KG1 (cell line): Measurements from ENCODE around the gene POC1A.

Source experiments
- DNase-seq: peaks from one replicate; lab custom pipeline; 2025; lab: John Stamatoyannopoulos, UW

The POC1A gene

DNA sequence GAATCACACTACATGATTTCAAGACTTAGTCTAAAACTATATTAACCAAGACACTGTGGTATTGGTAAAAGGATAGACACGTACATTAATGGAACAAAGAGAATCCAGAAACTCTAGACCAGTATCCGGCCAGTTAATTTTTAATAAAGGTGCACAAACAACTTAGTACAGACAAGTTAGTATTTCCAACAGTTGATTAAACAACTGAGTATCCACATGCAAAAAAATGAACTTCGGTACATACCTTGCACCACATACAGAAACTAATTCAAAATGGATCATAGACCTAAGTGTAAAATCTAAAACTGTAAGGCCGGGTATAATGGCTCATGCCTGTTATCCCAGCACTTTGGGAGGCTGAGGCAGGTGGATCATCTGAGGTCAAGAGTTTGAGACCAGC is 51.3 kb downstream of the POC1A start:
- no peak for DNase-seq

DNA sequence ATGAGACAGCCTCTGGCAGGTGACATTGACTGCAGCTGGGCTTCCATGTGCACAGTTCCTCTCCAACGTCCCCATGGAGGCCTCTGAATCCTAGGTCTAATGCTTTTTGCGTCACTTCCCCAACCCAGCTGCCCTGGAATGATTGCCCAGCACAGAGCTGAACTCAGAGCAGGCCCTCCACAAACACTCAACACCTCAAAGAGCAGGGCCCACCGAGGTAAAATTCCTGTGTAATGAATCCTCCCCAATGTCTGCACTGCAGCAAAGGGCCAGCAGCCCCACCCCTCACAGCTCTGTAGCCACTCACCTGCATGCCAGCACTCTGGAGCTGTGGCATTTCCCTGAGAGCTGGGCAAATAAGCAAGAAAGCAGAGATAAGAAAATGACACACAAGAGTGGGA is 55.2 kb downstream of the POC1A start:
- no peak for DNase-seq

DNA sequence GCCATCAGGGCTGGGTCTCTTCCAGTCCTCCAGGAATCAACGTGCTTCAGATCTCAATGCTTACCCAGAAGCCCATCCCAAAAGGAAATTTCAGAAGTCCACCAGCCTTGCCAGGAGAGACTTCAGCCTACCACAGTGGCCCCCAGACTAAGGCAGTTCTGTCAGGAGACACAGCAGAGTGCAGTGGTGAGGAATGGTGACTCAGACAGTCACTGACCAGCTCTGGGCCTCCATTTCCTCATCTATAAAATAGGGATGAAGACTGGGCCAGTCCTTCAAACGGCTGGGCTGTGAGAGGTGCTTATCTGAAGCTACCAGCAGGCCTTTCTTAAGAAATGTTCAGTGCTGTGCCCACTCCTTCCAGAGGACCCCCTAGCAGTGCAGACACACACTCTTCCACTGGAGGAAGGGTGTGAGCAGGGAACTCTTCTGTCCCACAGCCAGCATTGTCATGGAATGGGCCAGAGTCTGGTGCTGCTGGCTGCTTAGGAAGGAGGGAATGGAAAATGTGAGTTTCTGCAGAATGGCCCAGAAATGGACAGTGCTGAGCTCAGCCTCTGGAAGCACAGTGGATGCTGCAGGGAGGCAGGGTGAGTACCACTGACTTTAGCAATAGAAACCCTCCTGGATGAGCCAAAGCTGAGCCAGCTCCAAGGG is 56.2 kb downstream of the POC1A start:
- DNase-seq: no peak

DNA sequence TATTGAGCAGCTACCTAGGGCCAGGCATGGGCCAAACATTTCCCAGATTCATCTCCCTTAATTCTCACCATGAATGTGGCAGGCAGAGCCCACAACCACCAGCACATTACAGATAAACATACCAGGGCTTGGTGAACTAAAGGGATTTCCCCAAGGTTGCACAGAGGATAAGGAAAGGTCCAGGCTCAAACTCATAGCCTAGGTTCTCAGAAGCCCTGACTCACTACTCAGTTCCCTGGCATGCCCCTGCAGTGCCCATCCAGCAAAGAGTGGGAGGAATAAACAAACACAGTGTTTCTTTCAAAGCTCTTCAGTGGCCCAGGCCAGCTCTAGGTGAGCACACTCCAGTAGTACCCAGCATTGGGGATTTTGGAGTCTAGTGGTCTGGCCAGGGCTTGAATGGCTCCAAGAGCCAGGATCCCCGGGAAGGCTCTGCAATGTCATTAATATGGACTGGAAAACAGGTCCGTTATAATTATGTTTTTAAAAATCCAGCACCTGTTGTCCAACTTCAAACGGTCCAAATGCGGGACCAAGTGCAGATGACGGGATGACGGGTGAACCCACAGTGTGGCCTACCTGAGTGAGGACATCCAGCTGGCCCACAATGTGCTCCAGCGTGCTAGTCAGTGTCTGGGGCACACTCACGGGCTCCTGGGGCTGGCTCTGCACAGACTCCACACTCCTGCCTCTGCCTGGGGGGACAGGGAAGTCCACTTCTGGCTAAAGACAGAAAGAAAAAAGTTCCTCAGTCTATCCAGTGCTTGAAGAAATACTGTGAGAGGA is 58.0 kb downstream of the POC1A start:
- DNase-seq: no peak

DNA sequence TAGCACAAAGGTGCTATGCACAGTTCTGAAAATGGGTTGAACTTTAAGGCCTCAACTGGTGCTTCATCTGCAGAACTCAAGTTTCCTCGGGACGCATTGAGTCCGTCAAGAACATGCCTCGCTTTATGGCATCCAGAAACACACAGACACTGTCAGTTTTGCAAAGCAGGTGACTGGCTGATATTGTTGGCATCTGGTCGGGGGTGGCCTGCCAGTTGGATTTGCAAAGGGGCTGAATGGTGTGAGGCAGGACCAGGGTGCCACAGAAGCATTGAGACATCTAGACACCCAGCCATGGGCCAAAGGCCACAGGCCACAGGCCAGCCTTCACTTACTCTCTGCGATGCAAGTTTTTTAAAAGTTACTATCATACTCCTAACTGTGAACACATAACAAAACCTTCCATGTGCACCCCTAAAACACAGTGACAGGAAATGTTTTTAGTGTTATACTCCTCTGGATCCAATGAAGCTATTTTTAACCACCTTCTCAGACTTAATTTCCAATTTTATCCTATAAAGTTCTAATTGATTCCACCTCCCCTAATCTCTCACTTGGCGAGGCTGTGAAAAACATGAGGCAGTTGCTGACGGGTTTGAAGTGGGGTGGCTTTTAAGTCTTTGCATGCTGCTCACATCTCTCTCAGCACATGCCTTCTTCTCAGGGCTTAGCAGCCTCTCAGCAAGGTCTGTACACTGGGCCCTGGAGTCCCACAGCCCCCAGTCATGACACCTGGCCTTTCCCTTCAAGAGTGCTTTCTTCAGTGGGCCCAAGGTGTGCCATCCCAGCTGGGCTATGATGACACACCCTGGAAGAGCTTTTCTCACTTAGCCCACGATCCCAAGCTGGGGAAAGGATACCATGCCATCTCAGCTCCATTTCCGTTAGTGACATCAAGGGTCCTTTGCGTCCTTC is 59.4 kb downstream of the POC1A start:
- no peak for DNase-seq

DNA sequence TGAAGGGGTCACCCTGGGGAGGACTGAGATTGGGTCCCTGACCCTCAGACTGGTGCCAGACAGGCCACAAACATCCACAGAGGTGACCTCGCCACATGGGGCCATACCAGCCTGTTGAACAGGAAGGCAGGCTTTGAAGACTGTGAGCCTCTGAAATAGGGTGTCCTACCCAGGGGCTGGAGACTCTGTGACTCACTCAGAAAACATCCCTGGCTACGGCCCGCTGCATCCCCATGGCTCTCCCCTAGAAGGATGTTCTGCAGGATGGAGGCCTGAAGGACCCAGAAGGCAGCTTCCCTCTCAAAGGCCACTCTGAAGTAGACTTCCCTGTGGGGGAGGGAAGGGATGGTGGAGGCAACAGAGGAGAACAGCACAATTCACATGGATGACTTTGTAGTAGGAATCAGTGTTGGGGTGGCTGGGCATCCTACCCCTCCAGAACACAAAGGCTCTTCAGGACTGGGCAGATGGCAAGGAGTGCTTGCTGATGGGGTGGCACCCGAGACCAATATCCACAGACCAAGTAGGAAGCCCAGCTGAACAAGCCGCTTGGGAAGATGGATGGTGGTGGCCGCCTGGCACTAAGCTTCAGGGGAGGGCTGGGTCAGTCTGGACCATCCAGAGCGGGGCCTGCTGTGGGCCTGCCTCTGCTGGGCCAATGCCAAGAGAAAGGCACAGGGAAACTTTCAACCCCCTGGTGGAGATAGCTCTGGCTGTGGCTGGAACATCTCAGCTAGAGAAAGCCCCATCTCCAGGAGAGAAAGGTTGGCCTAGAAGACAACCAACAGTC is 60.3 kb downstream of the POC1A start:
- no peak for DNase-seq

DNA sequence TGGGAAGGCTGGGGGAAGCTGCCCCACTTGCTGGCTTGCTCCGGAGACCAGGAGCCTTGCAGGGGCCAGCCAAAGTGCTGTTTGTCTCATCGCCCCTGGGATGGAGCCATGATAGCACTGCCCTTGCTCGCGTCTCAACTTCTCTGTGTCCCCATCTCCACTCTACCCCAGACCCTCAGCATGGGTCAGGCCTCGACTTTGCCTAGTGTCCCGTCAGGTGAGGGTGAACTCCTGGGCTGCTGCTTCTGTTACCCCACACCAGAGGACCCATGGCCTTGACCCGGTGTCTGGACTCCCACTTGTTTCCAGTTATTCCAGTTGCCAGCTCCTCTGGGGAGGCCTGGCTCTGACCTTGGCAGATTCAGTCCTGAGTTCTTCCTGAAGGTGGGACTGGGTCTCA is 61.3 kb downstream of the POC1A start:
- no peak for DNase-seq

DNA sequence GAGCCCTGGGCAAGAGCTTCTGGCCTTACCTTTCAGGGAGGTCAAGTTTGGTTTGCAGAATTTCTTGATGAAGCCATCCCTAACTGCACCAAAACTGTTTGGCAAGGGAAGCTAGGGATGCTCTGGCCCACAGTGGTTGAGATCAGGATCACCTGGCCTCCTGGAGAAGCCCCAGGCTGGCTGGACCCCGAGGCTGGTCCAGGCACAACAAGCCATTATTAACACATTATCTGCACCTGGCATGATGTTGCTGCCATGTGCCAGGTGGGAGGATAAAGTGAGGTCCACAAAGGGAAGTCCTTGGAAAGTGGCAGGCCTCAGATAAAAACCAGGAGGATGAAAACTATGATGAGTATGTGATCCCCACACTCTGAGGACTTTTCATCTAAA is 62.0 kb downstream of the POC1A start:
- no peak for DNase-seq

DNA sequence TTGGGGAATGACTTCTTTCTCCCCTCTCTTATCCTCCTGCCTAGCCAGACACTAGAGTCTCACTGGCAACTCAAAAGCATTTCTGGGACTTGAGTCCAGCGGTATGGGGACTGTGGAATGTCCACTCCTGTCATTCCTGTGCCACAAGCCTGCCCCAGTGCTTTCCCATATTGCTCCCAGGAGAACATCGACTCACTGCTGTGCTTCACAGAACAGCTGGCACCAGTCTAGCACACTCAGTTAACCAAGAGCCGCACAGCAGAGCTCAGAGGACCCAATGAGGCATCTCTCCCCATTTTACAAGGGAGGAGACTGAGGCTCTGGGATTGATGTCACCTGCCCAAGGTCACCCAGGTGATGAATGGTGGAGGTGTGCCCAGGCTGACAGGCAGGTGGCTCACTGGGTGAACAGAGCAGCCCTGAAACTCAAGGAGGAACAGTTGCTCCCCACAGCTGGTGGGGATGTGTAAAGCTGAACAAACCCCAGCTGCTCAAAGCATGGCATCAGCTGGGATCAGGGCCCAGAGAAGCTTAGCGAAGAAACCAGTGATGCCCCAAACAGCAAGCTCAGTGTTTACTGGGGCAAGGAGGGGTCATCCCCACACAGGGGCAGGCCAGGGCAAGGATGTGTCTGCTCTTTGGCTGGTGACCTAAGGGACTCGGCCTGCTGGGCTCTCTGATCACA is 62.5 kb downstream of the POC1A start:
- no peak for DNase-seq

DNA sequence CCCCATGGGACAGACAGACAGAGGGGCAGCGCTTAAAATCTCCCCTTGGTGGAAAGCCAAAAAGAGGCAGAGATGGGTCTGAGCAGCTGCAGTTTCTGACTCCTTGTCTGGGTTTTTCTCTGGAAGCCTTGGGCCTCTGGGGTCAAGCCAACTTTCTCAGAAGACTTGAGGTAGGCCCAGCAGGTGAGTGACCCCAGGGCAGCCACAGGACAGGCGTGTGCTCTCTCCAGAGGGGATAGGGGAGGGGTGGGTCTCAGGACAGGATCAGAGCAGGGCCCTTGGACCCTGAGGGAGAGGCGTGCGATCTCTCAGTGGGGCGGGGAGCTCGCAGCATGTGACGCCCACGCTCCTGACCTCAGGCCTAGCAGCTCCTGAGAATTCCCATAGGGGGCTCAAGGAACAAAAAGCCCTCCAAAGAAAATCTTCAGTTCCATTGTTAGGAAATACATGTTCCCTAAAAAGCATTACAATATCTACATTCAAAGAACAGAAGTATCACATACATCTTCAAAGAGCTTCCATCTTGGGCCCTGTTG is 63.2 kb downstream of the POC1A start:
- DNase-seq: no peak

DNA sequence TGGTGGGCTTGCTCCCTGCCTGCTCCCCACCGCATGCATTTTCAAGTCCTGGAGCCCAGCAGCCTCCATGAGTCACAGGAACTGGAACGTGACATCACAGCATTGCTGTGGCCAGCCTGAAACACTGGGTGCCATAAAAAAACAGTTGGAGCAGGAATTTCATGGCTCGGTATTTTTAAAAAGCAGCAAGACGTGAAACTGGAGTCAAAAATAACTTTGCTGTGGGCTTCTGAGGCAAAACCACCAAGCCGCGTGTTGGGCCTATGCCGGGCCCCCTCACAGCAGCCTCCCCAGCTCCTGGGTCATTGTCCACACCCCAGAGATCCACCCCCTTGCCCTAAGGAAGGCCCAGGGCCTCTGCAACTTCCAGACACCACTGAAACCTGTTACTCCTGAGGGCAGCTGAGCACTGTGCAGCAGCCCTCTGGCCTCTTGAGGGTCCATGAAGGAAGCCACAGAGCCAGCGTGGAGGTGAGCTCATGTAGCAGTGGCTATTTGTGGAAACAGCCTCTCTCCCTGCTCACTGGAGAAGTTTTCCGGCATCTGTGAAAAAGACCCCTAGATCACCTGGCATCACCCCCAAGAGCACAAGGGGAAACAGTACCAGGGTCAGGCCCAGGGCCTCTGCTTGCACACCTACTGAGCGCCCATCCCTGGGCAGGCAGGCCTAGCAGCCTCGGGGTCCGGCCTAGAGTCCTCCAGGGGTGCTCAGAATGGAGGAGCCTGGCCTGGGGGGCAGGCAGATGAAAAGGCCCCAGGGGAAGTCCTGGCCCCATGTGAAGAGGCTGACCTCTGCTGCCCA is 63.9 kb downstream of the POC1A start:
- no peak for DNase-seq

DNA sequence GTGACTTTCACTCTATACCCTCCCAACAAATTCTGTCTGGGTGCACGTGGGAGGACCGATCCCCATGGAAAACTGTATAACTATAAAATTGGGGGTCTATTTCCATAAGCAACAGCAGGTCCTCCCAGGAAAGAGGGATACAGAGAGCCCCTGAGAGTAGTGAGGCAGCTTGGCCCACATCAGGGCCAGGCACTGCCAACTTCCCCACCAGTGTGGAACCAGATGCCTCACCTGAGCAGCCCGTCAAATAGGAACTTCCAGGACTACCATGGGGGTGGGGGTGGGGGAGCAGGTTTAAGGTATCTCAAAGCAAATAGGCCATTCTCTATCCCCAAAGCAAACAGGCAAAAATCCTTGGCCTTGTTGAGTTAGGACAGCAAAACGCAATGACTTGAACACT is 64.5 kb downstream of the POC1A start:
- no peak for DNase-seq

DNA sequence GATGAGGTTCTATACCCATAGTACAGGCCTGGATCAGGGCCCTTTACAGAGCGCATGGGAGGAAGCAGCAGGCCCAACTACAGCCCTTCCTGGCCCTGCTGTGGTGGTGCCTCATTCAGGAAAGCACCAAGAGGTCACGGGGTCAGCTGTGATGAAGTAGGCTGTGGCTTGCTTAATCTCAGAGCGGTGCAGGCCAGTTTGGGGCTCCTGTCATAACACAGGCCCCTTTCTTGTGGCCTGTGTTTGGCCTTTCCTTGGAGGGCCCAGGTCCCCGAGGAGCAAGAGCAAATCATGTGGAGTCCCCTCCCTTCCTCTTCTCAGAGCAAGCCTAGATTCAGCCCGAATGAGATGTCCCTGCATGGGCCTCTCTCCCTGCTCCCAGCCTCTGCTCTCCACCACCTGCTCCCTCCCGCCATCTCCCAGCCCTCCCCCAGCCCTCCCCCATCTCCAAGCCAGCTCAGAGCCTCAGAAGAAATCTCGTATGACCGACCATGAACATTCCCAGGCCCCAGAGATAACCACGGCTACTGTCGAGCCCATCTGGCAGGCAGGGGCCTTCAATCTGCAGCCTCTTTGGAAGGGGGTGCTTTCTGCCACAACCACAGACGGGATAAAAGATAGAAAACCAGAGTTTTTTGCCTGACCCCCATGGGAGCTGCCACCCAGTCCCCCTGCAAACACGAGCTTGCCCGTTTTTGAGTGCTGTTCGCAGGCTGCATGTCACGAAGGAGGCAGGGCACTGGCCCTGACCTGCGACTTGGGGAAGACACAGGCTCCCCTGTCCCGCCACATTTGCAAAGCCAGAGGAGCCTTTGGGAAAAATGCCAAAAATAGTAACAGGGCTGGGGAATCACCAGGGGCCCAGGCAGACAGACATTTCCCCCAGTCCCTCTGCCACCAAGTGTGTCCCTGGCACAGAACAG is 65.5 kb downstream of the POC1A start:
- peak; percentile 32 for DNase-seq

DNA sequence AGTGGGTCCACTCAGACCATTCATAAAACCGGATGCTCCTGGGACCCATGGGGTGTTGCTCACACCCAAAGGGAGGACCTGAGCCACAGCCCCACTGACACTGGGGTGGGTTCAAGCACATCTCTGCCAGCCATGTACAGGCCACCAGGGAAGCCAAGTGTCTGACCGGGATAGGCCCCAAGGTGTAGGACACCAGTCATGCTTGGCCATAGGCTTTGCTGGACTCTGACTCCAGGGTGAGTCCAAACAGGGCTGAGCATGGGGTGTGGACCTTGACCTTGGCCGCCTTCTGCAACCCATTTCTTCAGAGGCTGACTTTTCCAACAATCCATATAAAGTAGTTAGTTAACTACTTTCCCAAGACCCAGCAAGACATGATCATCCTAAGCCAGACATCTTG is 66.5 kb downstream of the POC1A start:
- no peak for DNase-seq

DNA sequence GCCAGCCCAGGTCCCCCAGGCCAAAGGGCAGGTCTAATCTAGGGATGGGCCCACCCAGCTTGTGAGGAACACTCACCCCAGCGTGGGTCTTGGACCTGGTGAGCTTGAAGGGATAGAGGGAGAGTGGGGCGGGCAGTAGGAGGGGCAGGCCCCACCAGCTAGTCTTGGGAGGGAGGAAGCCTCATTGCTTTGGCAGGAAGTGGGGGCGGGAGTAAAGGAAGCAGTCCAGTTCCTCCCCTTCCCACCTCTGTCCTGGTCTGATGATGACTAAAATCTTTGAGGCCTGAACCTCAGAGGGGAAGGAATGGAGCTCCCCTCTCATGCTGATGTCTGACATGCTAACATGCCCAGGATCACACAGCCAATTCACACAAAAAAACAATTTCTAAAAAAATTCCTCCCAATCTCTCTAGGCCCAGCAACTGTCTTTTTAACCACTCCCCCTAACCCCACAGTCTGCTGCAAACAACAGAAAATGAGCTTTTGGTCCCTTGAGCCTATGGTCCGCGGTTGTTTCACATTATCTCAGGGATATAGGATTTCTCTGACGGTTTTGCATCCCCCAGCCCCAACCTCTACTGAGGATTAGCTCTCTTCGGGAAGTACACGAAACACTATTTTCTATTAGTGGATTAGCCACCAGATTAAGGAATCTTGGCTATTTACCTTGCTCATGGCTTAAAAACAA is 67.1 kb downstream of the POC1A start:
- DNase-seq: peak; percentile 46

DNA sequence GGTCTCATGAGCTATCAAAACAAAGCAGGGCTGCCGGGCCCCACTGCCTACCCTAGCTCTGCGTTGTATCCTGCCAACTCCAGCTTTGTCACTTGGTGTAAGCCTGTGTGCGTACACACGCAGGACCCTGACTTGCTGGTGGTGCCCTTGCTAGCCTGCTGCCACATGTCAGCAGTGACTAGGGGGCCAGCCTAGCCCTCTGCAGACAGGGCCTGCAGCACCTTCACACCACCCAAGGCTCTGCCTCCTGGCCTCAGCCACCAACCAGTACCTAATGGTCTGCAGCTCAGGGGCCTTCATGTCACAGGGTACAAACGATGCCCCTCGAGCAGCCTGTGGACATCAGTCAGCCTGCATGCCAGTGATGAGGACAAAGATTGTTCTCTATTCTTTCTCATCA is 67.8 kb downstream of the POC1A start:
- no peak for DNase-seq

DNA sequence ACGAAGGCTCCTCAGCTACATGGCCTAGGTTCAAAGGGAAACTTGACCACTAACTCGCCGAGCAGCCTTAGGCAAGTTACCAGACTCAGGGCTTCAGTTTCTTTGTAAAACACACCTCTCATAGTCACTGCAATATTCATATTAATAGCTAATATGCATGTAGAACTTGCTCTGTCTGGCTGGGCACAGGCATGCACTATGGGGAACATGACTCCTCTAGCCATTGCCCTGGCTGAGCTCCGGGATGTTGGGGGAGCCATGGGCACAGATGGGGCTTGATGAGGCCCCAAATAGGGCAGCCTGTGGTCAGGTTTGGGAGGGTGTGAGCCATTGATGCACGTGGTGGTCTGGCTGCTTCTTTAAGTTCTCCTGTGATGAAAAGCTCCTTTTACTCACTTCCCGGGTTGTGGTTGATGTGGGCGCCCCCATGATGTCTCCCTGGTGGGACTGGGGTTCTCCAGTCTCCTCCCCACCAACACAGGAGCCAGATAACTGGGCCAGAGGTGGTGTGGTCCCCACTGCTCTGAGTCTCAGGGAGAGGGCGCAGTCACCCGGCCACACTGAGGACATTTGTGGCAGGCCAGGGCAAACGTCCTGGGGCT is 68.4 kb downstream of the POC1A start:
- DNase-seq: no peak
